B cell (primary cell): ENCODE measurements around the gene MTUS2. TPM values are rescaled to one million over a fixed set of nuclear protein-coding genes. Genes with fewer than 3 reads are reported as not detected.

Experiments
- ATAC-seq: fragments of 200-7000 bp; cut with Tn5 transposase; one replicate; pipeline ENCODE4 v1.10.0; 2021; ENCODE audit warnings: low read depth, mild to moderate bottlenecking, moderate number of reproducible peaks, moderate library complexity
- CTCF ChIA-PET: fragments of 350-600 bp; sonication (Branson Sonifier 250); formaldehyde crosslinking; loops from one replicate; lab custom pipeline; 2021; ENCODE audit warnings: antibody characterized with exemption, inconsistent platforms; lab: Charles Lee
- POLR2A ChIA-PET: fragments of 350-600 bp; sonication (Branson Sonifier 250); formaldehyde crosslinking; loops from one replicate; lab custom pipeline; 2021; ENCODE audit warnings: antibody characterized with exemption; lab: Charles Lee
- DNase-seq: peaks from one replicate; pipeline ENCODE4 v3.0.0; 2013
- H2AFZ ChIP-seq: 2 replicates; pipeline ENCODE4 v1.6.1; 2012; ENCODE audit warnings: mild to moderate bottlenecking, low read depth, low read length; ENCODE audit not compliant: insufficient read depth, poor library complexity, severe bottlenecking
- H3K27ac ChIP-seq, 2 donors: 1 replicate in 1 of 2; 2 replicates in 1 of 2; pipeline ENCODE4 v1.5.1; 2012 to 2013; ENCODE audit warnings: low read length in 2 of 2, mild to moderate bottlenecking in 2 of 2, moderate library complexity in 1 of 2
- H3K27me3 ChIP-seq, 4 experiments: fragments of 200-600 bp in 1 of 4; sonication (generic) in 1 of 4; replicated peaks in 1 of 4; 1 replicate in 2 of 4; 2 replicates in 2 of 4; pipeline versions ENCODE4 v1.6.1 to v1.7.0; 2013 to 2016; ENCODE audit warnings: low read length in 3 of 4, mild to moderate bottlenecking in 2 of 4, mixed read lengths in 1 of 4, moderate library complexity in 1 of 4; ENCODE audit not compliant: insufficient read depth in 4 of 4, control insufficient read depth in 3 of 4; ENCODE audit errors: control extremely low read depth in 1 of 4
- H3K36me3 ChIP-seq, 2 experiments: replicated peaks in 1 of 2; 1 replicate in 1 of 2; 2 replicates in 1 of 2; pipeline versions ENCODE4 v1.6.1 to v1.7.1; 2013; ENCODE audit warnings: low read length in 1 of 2; ENCODE audit not compliant: insufficient read depth in 2 of 2, control insufficient read depth in 1 of 2; ENCODE audit errors: control extremely low read depth in 1 of 2, extremely low read depth in 1 of 2
- H3K4me1 ChIP-seq, 2 donors: fragments of 200-600 bp in 1 of 2; sonication (generic) in 1 of 2; 1 replicate in 1 of 2; 2 replicates in 1 of 2; pipeline versions ENCODE4 v1.5.1 to v1.6.1; 2013 to 2017; ENCODE audit warnings: low read length in 2 of 2; ENCODE audit not compliant: control insufficient read depth in 2 of 2, insufficient read depth in 2 of 2
- H3K4me2 ChIP-seq: replicated peaks from 2 replicates; pipeline ENCODE3; 2012; ENCODE audit warnings: mild to moderate bottlenecking, low read depth, low read length; ENCODE audit not compliant: poor library complexity, severe bottlenecking
- H3K4me3 ChIP-seq, 5 experiments: fragments of 200-600 bp in 1 of 5; sonication (generic) in 1 of 5; 1 replicate in 3 of 5; 2 replicates in 2 of 5; pipeline versions ENCODE4 v1.5.1 to v1.7.0; 2011 to 2016; ENCODE audit warnings: low read length in 4 of 5, mild to moderate bottlenecking in 4 of 5, low read depth in 2 of 5, control low read depth in 1 of 5, moderate library complexity in 1 of 5; ENCODE audit not compliant: insufficient read depth in 1 of 5; ENCODE audit errors: control extremely low read depth in 1 of 5, extremely low read depth in 1 of 5
- H3K79me2 ChIP-seq: fragments of 200-600 bp; sonication (generic); one replicate; pipeline ENCODE4 v1.6.0; 2016; ENCODE audit warnings: low read length; ENCODE audit not compliant: control insufficient read depth, insufficient read depth
- H3K9ac ChIP-seq: fragments of 200-600 bp; sonication (generic); 2 replicates; pipeline ENCODE4 v1.6.1; 2017; ENCODE audit warnings: mild to moderate bottlenecking, low read length, moderate library complexity
- H3K9me3 ChIP-seq, 3 donors: one replicate each; pipeline versions ENCODE4 v1.6.1 to v1.7.1; 2013; ENCODE audit warnings: low read length in 2 of 3; ENCODE audit not compliant: control insufficient read depth in 2 of 3, insufficient read depth in 1 of 3; ENCODE audit errors: control extremely low read depth in 1 of 3
- H4K20me1 ChIP-seq: 2 replicates; pipeline ENCODE4 v1.6.0; 2012; ENCODE audit warnings: mild to moderate bottlenecking, low read length; ENCODE audit not compliant: insufficient read depth, control insufficient read depth, poor library complexity, severe bottlenecking
- H3K27ac Mint-ChIP-seq: one replicate; pipeline ENCODE4 v1.8.0; 2021; ENCODE audit warnings: mixed read lengths
- H3K27me3 Mint-ChIP-seq: one replicate; pipeline ENCODE4 v1.8.0; 2021; ENCODE audit warnings: mixed read lengths
- H3K4me1 Mint-ChIP-seq: one replicate; pipeline ENCODE4 v1.8.0; 2021; ENCODE audit warnings: mixed read lengths
- H3K4me3 Mint-ChIP-seq: one replicate; pipeline ENCODE4 v1.8.0; 2021; ENCODE audit warnings: mixed read lengths
- H3K9me3 Mint-ChIP-seq: one replicate; pipeline ENCODE4 v1.8.0; 2022; ENCODE audit warnings: mixed read lengths; ENCODE audit not compliant: insufficient read depth
- EZH2 ChIP-seq: IDR thresholded peaks from 2 replicates; pipeline ENCODE4 v1.6.1; 2012; ENCODE audit warnings: borderline replicate concordance, low read depth, mild to moderate bottlenecking, moderate library complexity, low read length; ENCODE audit not compliant: insufficient read depth, poor library complexity, severe bottlenecking
- WGBS: methylation state at CpG from one replicate; pipeline ENCODE4 v1.1.5; 2013; ENCODE audit warnings: missing lambda C conversion rate; ENCODE audit not compliant: insufficient coverage; 5-methylcytosine and 5-hydroxymethylcytosine counted together
- intact Hi-C: fragments of 100-400 bp; cut with micrococcal nuclease; formaldehyde crosslinking; loops from one replicate; pipeline ENCODE4 v1.10.0; 2022
- polyA plus RNA-seq: library from polyadenylated mRNA; depleted of rRNA; stranded (reverse); fragments of >200 nt; gene quantifications from 2 replicates; pipeline ENCODE4 v1.2.3, GENCODE V29; 2012
- total RNA-seq, 2 donors: library from RNA; stranded (reverse); fragments of 120-200 nt in 1 of 2; gene quantifications; 1 replicate in 1 of 2; 2 replicates in 1 of 2; pipeline versions ENCODE4 v1.2.3 to v1.2.4, GENCODE V29; 2013 to 2022
- TF ChIP-seq, protein P1 (sequence below): fragments of 200-600 bp; IDR thresholded peaks from one replicate; pipeline ENCODE4 v1.8.0; 2022; ENCODE audit warnings: antibody characterized with exemption, mild to moderate bottlenecking

The MTUS2 gene
- total and polyA plus RNA-seq, 2 donors (not counting 1 experiment from before 2014, with no cell fraction given), result 0.12 TPM; not detected in 1

DNA sequence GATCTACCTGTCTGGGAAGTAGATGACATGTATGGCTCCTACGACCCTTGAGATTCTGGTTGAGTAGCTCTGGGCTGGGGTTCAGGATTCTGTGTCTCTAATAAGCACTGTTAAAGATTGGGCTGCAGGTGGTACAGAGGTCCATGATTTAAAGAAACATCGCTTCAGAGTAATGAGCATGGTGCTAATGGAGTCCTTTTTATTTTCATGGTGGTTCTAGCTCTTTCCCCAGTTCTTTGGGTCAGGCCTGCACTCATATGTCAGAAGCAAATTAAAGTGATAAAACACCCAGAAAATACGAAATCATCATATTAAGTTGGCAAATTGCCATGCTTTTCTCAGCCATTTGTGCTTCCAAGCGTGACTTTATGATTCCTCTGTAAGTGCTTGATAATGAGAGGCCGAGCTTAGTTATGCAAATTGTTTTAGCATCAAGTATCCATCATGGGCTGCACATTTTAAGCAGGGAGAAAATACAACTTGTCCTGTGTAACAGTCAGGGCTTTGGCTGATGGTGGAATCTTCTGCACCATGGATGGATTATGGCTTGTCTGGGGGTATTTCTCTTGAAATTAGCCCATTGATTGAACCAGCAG is 45.1 kb downstream of the MTUS2 start:
- ATAC-seq (no peak), DNase-seq (no peak)
- intact Hi-C loops, result no loop called here
- Histone ChIP-seq H3K9me3 (no peaks in the 10 kb centered on the region), H3K4me1 (no peaks in the 10 kb centered on the region), H3K79me2 (no peaks in the 10 kb centered on the region), H3K9ac (no peak overlapping the region), H3K36me3 (no peaks in the 10 kb centered on the region), H3K27ac (no peak overlapping the region), H3K4me3 (no peak overlapping the region), H4K20me1 (no peaks in the 10 kb centered on the region), H3K4me2 (no peak overlapping the region), H2AFZ (no peak overlapping the region), H3K27me3 (peaks cover 0 to 5% (median under 1%) of the 10 kb centered on the region in 4 experiments)
- POLR2A ChIA-PET, result no interaction called here
- H3K27me3 Mint-ChIP-seq, result peaks cover 20% of the 10 kb centered on the region
- no peak for TF ChIP-seq EZH2
- TF ChIP-seq, protein P1, sequence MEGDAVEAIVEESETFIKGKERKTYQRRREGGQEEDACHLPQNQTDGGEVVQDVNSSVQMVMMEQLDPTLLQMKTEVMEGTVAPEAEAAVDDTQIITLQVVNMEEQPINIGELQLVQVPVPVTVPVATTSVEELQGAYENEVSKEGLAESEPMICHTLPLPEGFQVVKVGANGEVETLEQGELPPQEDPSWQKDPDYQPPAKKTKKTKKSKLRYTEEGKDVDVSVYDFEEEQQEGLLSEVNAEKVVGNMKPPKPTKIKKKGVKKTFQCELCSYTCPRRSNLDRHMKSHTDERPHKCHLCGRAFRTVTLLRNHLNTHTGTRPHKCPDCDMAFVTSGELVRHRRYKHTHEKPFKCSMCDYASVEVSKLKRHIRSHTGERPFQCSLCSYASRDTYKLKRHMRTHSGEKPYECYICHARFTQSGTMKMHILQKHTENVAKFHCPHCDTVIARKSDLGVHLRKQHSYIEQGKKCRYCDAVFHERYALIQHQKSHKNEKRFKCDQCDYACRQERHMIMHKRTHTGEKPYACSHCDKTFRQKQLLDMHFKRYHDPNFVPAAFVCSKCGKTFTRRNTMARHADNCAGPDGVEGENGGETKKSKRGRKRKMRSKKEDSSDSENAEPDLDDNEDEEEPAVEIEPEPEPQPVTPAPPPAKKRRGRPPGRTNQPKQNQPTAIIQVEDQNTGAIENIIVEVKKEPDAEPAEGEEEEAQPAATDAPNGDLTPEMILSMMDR, result no peak
- CTCF ChIA-PET, result no interaction called here
- no peak overlapping the region for H3K27ac Mint-ChIP-seq
- 93% methylated on average over 5 of the region's 5 CpGs for whole genome bisulfite sequencing
- H3K4me3 Mint-ChIP-seq, result no peak overlapping the region
- H3K4me1 Mint-ChIP-seq, result no peaks in the 10 kb centered on the region
- no peaks in the 10 kb centered on the region for H3K9me3 Mint-ChIP-seq

DNA sequence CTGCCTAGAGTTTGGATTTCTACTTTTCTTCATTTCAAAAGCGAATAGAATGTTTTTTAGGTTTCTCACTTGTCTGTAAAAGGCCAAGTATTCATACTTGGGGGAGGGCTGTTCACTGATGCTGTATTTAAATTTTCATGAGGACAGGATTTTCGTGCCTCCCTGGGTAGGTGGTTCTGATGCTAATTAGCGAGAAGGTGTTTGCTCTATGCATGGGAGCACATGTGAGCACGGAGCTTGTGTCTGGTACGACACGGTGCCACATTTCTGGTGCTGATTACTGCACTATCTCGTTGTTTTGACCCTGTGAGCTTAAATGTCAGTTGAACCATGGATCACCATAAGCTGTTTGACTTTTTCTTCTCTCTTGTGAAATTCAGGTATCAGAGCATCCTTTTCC is 45.8 kb downstream of the MTUS2 start:
- H3K4me1 Mint-ChIP-seq, result no peaks in the 10 kb centered on the region
- no peak for DNase-seq
- no peak overlapping the region for H3K4me3 Mint-ChIP-seq
- no peak overlapping the region for H3K4me3 ChIP-seq
- H3K27ac Mint-ChIP-seq, result no peak overlapping the region
- no peak overlapping the region for H3K27ac ChIP-seq
- TF ChIP-seq, protein P1, result no peak
- TF ChIP-seq EZH2, result no peak
- H3K9me3 ChIP-seq, result no peaks in the 10 kb centered on the region
- no peak overlapping the region for H3K9ac ChIP-seq
- no peak for ATAC-seq
- H3K4me2 ChIP-seq, result no peak overlapping the region
- H3K27me3 Mint-ChIP-seq, result peaks cover 23% of the 10 kb centered on the region
- no peaks in the 10 kb centered on the region for H3K36me3 ChIP-seq
- 90% methylated on average over 7 of the region's 7 CpGs for WGBS
- no peaks in the 10 kb centered on the region for H3K79me2 ChIP-seq
- peaks cover 0 to 2% (median 0%) of the 10 kb centered on the region in 4 experiments for H3K27me3 ChIP-seq
- peaks cover 2% of the 10 kb centered on the region for H3K9me3 Mint-ChIP-seq
- intact Hi-C loops, result no loop called here
- ChIA-PET CTCF (no interaction called here), POLR2A (no interaction called here)
- no peak overlapping the region for H2AFZ ChIP-seq
- H3K4me1 ChIP-seq, result no peaks in the 10 kb centered on the region
- H4K20me1 ChIP-seq, result no peaks in the 10 kb centered on the region
